HEK293 (cell line): ENCODE results near the gene GRK5.
A peak's percentile ranks its signal among the peaks of the same experiment; 100 is the strongest.

Experiments
- CTCF ChIA-PET: fragments of 350-600 bp; formaldehyde crosslinking; extraction: SDS; loops from one replicate; lab custom pipeline; 2021; ENCODE audit warnings: antibody characterized with exemption; lab: Yijun Ruan, JAX
- POLR2A ChIA-PET: fragments of 300-600 bp; formaldehyde crosslinking; extraction: SDS; loops from one replicate; lab custom pipeline; 2020; ENCODE audit warnings: antibody characterized with exemption, inconsistent platforms; lab: Yijun Ruan, JAX
- H3K27ac ChIP-seq: fragments of 200-500 bp; sonication (Bioruptor generic); 2 replicates; pipeline ENCODE4 v1.5.1; 2014; ENCODE audit warnings: low read depth, low read length, control low read depth, inconsistent platforms; ENCODE audit errors: extremely low read depth
- H3K36me3 ChIP-seq, 2 experiments: fragments of 200-500 bp in 1 of 2; sonication (Bioruptor generic) in 1 of 2; 1 replicate in 1 of 2; 2 replicates in 1 of 2; pipeline ENCODE4 v1.5.1; 2014 to 2017; ENCODE audit warnings: inconsistent platforms in 2 of 2, low read length in 2 of 2; ENCODE audit not compliant: control insufficient read depth in 2 of 2, insufficient read depth in 1 of 2
- H3K4me1 ChIP-seq: fragments of 200-500 bp; sonication (Bioruptor generic); 2 replicates; pipeline ENCODE4 v1.5.1; 2014; ENCODE audit warnings: mild to moderate bottlenecking, low read length, inconsistent platforms; ENCODE audit not compliant: control insufficient read depth, insufficient read depth
- H3K4me3 ChIP-seq: 2 replicates; pipeline ENCODE4 v1.5.1; 2011; ENCODE audit warnings: low read depth, mild to moderate bottlenecking, control low read depth, low read length, moderate library complexity
- H3K9me3 ChIP-seq: fragments of 200-500 bp; sonication (Bioruptor generic); 2 replicates; pipeline ENCODE4 v1.5.1; 2014; ENCODE audit warnings: low read depth, low read length, inconsistent platforms; ENCODE audit not compliant: control insufficient read depth, insufficient read depth
- GLI4 ChIP-seq: fragments of 450-650 bp; formaldehyde crosslinking; IDR thresholded peaks from 2 replicates; pipeline ENCODE4 v1.5.1; 2016; ENCODE audit warnings: missing biosample characterization, missing genetic modification characterization
- HOXC10 ChIP-seq: sonication (generic); formaldehyde crosslinking; IDR thresholded peaks from 2 replicates; pipeline ENCODE4 v1.8.1; 2023; ENCODE audit warnings: mild to moderate bottlenecking, missing genetic modification reagents
- IKZF3 ChIP-seq: fragments of 450-650 bp; IDR thresholded peaks from 2 replicates; pipeline ENCODE4 v1.5.0; 2018; ENCODE audit warnings: missing biosample characterization, mild to moderate bottlenecking, missing genetic modification characterization, moderate library complexity
- KLF16 ChIP-seq: fragments of 450-650 bp; formaldehyde crosslinking; IDR thresholded peaks from 2 replicates; pipeline ENCODE4 v1.5.1; 2017; ENCODE audit warnings: missing biosample characterization, missing genetic modification characterization
- KLF8 ChIP-seq: fragments of 450-650 bp; formaldehyde crosslinking; IDR thresholded peaks from 2 replicates; pipeline ENCODE4 v1.5.1; 2016; ENCODE audit warnings: missing biosample characterization, missing genetic modification characterization
- OSR2 ChIP-seq: fragments of 450-650 bp; formaldehyde crosslinking; IDR thresholded peaks from 2 replicates; pipeline ENCODE4 v1.5.1; 2016; ENCODE audit warnings: missing biosample characterization, missing genetic modification characterization
- SP3 ChIP-seq: fragments of 450-650 bp; formaldehyde crosslinking; IDR thresholded peaks from 2 replicates; pipeline ENCODE4 v1.5.1; 2016; ENCODE audit warnings: missing biosample characterization, missing genetic modification characterization
- WT1 ChIP-seq: fragments of 450-650 bp; formaldehyde crosslinking; IDR thresholded peaks from 2 replicates; pipeline ENCODE4 v1.5.1; 2016; ENCODE audit warnings: missing biosample characterization, missing genetic modification characterization
- ZBTB17 ChIP-seq: fragments of 450-650 bp; formaldehyde crosslinking; IDR thresholded peaks from 2 replicates; pipeline ENCODE4 v1.5.1; 2016; ENCODE audit warnings: missing biosample characterization, missing genetic modification characterization
- ZBTB49 ChIP-seq: fragments of 450-650 bp; formaldehyde crosslinking; IDR thresholded peaks from 2 replicates; pipeline ENCODE4 v1.5.1; 2016; ENCODE audit warnings: missing biosample characterization, missing genetic modification characterization, low read depth
- ZFHX2 ChIP-seq: fragments of 450-650 bp; formaldehyde crosslinking; conservative IDR thresholded peaks from 2 replicates; pipeline ENCODE4 v1.5.1; 2016; ENCODE audit warnings: missing biosample characterization, missing genetic modification characterization
- ZFP37 ChIP-seq: fragments of 450-650 bp; formaldehyde crosslinking; IDR thresholded peaks from 2 replicates; pipeline ENCODE4 v1.5.1; 2016; ENCODE audit warnings: missing biosample characterization, missing genetic modification characterization
- ZNF248 ChIP-seq: fragments of 450-650 bp; formaldehyde crosslinking; IDR thresholded peaks from 2 replicates; pipeline ENCODE4 v1.5.1; 2017; ENCODE audit warnings: missing biosample characterization, missing genetic modification characterization
- ZNF280C ChIP-seq: fragments of 450-650 bp; formaldehyde crosslinking; IDR thresholded peaks from 2 replicates; pipeline ENCODE4 v1.5.1; 2016; ENCODE audit warnings: missing biosample characterization, missing genetic modification characterization
- ZNF366 ChIP-seq: fragments of 450-650 bp; formaldehyde crosslinking; conservative IDR thresholded peaks from 2 replicates; pipeline ENCODE4 v1.5.1; 2016; ENCODE audit warnings: missing biosample characterization, missing genetic modification characterization
- ZNF394 ChIP-seq: fragments of 450-650 bp; formaldehyde crosslinking; IDR thresholded peaks from 2 replicates; pipeline ENCODE4 v1.5.1; 2016; ENCODE audit warnings: missing biosample characterization, missing genetic modification characterization, mild to moderate bottlenecking, moderate library complexity, borderline replicate concordance
- ZNF433 ChIP-seq: fragments of 450-650 bp; formaldehyde crosslinking; IDR thresholded peaks from 2 replicates; pipeline ENCODE4 v1.5.1; 2016; ENCODE audit warnings: missing biosample characterization, missing genetic modification characterization, low read depth
- ZNF529 ChIP-seq: fragments of 450-650 bp; formaldehyde crosslinking; IDR thresholded peaks from 2 replicates; pipeline ENCODE4 v1.5.1; 2017; ENCODE audit warnings: missing genetic modification characterization, missing biosample characterization; ENCODE audit not compliant: insufficient replicate concordance
- ZNF558 ChIP-seq: fragments of 450-650 bp; formaldehyde crosslinking; IDR thresholded peaks from 2 replicates; pipeline ENCODE4 v1.5.1; 2016; ENCODE audit warnings: missing biosample characterization, missing genetic modification characterization
- ZNF600 ChIP-seq: fragments of 450-650 bp; formaldehyde crosslinking; IDR thresholded peaks from 2 replicates; pipeline ENCODE4 v1.5.1; 2016; ENCODE audit warnings: missing biosample characterization, missing genetic modification characterization
- ZNF654 ChIP-seq: fragments of 450-650 bp; formaldehyde crosslinking; IDR thresholded peaks from 2 replicates; pipeline ENCODE4 v1.5.1; 2016; ENCODE audit warnings: low read depth, missing biosample characterization, missing genetic modification characterization
- ZNF76 ChIP-seq: fragments of 450-650 bp; formaldehyde crosslinking; IDR thresholded peaks from 2 replicates; pipeline ENCODE4; 2016; ENCODE audit warnings: low read depth, missing biosample characterization, missing genetic modification characterization, borderline replicate concordance
- ZNF791 ChIP-seq: fragments of 450-650 bp; formaldehyde crosslinking; IDR thresholded peaks from 2 replicates; pipeline ENCODE4 v1.5.1; 2016; ENCODE audit warnings: missing biosample characterization, missing genetic modification characterization
- TF ChIP-seq, protein P1 (sequence below): fragments of 450-650 bp; formaldehyde crosslinking; IDR thresholded peaks from 2 replicates; pipeline ENCODE4 v1.5.1; 2016; ENCODE audit warnings: missing biosample characterization, missing genetic modification characterization
- TF ChIP-seq, protein P2 (sequence below): fragments of 450-650 bp; formaldehyde crosslinking; IDR thresholded peaks from 2 replicates; pipeline ENCODE4 v1.5.1; 2016; ENCODE audit warnings: missing biosample characterization, missing genetic modification characterization
- TF ChIP-seq, protein P3 (sequence below): fragments of 450-650 bp; formaldehyde crosslinking; IDR thresholded peaks from 2 replicates; pipeline ENCODE4 v1.5.1; 2016; ENCODE audit warnings: missing biosample characterization, missing genetic modification characterization

Gene GRK5

DNA sequence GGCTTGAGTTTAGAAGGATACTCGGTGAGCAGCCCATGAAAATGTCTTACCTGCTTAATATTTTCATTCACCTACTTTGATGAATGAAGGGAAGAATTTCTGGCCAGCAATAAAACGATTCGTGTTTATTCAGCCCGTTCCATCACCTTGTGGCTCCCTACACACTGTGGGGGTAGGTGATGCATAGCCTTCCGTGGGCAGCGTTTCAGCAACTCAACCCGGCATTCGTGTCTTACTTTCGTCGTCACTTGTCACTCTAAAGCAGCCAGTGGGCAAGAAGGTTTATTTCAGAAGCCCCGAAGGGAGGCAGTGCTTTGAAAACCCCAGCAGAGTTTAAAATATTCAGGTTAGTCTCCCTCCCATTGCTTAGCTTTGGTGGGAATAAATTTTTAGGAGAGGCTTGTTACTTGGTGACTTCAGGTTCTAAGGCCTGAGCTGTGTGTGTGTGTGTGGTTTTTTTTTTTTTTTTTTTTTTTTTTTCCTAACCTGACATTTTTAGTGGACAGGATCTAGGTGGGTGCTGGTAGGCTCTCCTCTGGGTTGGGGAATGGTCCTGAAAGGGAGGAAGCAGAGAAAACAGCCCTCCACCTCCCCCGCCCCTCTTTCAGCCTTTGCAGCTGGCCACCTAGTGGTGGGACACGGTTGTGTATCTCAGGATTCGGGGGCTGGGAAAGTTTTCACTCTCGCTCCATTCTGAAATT is 1.8 kb downstream of the GRK5 start:
- H3K4me3 ChIP-seq = peak overlapping the region; percentile 6; the same call in 1 of the 2 replicates
- CTCF ChIA-PET = interaction anchor here (0.6 to 3.0 kb wide), 21 partner anchors 9 to 248 kb away, joined by 3 to 17 read pairs (median 4); no protein-coding TSS in a partner anchor
- H3K9me3 ChIP-seq = no peaks in the 10 kb centered on the region
- no peaks in the 10 kb centered on the region for H3K36me3 ChIP-seq
- no peak overlapping the region; the same call in 1 of the 2 replicates for H3K27ac ChIP-seq
- peaks cover 38% of the 10 kb centered on the region for H3K4me1 ChIP-seq
- POLR2A ChIA-PET = interaction anchor here (0.6 to 1.3 kb wide), 3 partner anchors 98 to 334 kb away, joined by 3 to 4 read pairs (median 3); partner anchors contain the start of gene RGS10
- TF ChIP-seq, protein P1, sequence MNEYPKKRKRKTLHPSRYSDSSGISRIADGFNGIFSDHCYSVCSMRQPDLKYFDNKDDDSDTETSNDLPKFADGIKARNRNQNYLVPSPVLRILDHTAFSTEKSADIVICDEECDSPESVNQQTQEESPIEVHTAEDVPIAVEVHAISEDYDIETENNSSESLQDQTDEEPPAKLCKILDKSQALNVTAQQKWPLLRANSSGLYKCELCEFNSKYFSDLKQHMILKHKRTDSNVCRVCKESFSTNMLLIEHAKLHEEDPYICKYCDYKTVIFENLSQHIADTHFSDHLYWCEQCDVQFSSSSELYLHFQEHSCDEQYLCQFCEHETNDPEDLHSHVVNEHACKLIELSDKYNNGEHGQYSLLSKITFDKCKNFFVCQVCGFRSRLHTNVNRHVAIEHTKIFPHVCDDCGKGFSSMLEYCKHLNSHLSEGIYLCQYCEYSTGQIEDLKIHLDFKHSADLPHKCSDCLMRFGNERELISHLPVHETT (tag by site-specific recombination) = no peak
- no peak for TF ChIP-seq ZFP37 (tag by site-specific recombination)
- no peak for TF ChIP-seq ZNF791 (tag by site-specific recombination)
- TF ChIP-seq ZBTB49 (tag by site-specific recombination) = no peak
- 0 out of 2 replicates have a peak, but pooled peaks have one; percentile 59 for TF ChIP-seq KLF16 (tag by site-specific recombination)
- no peak for TF ChIP-seq ZNF433 (tag by site-specific recombination)
- TF ChIP-seq ZBTB17 (tag by site-specific recombination) = peak; percentile 57
- peak; percentile 62; the same call in 1 of the 2 replicates for TF ChIP-seq IKZF3 (tag by site-specific recombination)
- no peak for TF ChIP-seq ZNF280C
- no peak for TF ChIP-seq ZNF76
- TF ChIP-seq ZNF366 (tag by site-specific recombination) = peak; percentile 64; the same call in 1 of the 2 replicates
- 0 out of 2 replicates have a peak, but pooled peaks have one; percentile 14 for TF ChIP-seq WT1
- peak; percentile 32; the same call in 1 of the 2 replicates for TF ChIP-seq ZNF654 (tag by site-specific recombination)
- TF ChIP-seq ZNF558 (tag by site-specific recombination) = no peak
- TF ChIP-seq ZNF394 (tag by site-specific recombination) = no peak
- no peak for TF ChIP-seq ZNF248
- no peak for TF ChIP-seq OSR2 (tag by site-specific recombination)
- no peak for TF ChIP-seq ZNF600 (tag by site-specific recombination)
- no peak for TF ChIP-seq HOXC10 (CRISPR knock-in tag)
- TF ChIP-seq, protein P2, sequence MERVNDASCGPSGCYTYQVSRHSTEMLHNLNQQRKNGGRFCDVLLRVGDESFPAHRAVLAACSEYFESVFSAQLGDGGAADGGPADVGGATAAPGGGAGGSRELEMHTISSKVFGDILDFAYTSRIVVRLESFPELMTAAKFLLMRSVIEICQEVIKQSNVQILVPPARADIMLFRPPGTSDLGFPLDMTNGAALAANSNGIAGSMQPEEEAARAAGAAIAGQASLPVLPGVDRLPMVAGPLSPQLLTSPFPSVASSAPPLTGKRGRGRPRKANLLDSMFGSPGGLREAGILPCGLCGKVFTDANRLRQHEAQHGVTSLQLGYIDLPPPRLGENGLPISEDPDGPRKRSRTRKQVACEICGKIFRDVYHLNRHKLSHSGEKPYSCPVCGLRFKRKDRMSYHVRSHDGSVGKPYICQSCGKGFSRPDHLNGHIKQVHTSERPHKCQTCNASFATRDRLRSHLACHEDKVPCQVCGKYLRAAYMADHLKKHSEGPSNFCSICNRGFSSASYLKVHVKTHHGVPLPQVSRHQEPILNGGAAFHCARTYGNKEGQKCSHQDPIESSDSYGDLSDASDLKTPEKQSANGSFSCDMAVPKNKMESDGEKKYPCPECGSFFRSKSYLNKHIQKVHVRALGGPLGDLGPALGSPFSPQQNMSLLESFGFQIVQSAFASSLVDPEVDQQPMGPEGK (tag by site-specific recombination) = peak; percentile 84
- 0 out of 2 replicates have a peak, but pooled peaks have one; percentile 10 for TF ChIP-seq SP3 (tag by site-specific recombination)
- peak; percentile 68 for TF ChIP-seq ZFHX2 (tag by site-specific recombination)
- peak; percentile 47 for TF ChIP-seq KLF8 (tag by site-specific recombination)
- TF ChIP-seq ZNF529 (tag by site-specific recombination) = no peak
- no peak for TF ChIP-seq GLI4 (tag by site-specific recombination)
- TF ChIP-seq, protein P3, sequence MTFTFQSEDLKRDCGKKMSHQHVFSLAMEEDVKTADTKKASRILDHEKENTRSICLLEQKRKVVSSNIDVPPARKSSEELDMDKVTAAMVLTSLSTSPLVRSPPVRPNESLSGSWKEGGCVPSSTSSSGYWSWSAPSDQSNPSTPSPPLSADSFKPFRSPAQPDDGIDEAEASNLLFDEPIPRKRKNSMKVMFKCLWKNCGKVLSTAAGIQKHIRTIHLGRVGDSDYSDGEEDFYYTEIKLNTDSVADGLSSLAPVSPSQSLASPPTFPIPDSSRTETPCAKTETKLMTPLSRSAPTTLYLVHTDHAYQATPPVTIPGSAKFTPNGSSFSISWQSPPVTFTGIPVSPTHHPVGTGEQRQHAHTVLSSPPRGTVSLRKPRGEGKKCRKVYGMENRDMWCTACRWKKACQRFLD = no peak
